K562 (cell line): Measurements from ENCODE around the gene NMRK2. TPM values are rescaled to one million over a fixed set of nuclear protein-coding genes. Genes with fewer than 3 reads are reported as not detected.

Experiments used
- ARNT ChIP-seq, 2 experiments: fragments of 450-650 bp; IDR thresholded peaks; 2 replicates each; pipeline ENCODE4 v1.6.1; 2016; ENCODE audit warnings: mild to moderate bottlenecking in 1 of 2
- CAMTA2 ChIP-seq: fragments of 250-450 bp; sonication (Bioruptor Pico); conservative IDR thresholded peaks from 2 replicates; pipeline ENCODE4 v1.5.1; 2022
- CCNT2 ChIP-seq: IDR thresholded peaks from 2 replicates; pipeline ENCODE4 v1.6.1; 2011; ENCODE audit warnings: borderline replicate concordance, low read depth, mild to moderate bottlenecking, moderate library complexity, mixed read lengths, low read length; ENCODE audit not compliant: insufficient read length; ENCODE audit errors: extremely low read depth
- CEBPB ChIP-seq: fragments of 450-650 bp; IDR thresholded peaks from 2 replicates; pipeline ENCODE4 v1.6.1; 2016; ENCODE audit warnings: missing genetic modification characterization, missing compliant biosample characterization
- CREB1 ChIP-seq, 2 experiments: sonication (generic) in 1 of 2; formaldehyde crosslinking in 1 of 2; IDR thresholded peaks; 2 replicates each; pipeline versions ENCODE4 v1.6.1 to v1.8.0; 2012 to 2022; ENCODE audit warnings: inconsistent platforms in 1 of 2, mild to moderate bottlenecking in 1 of 2, missing genetic modification reagents in 1 of 2, moderate library complexity in 1 of 2
- GABPB2 ChIP-seq: fragments of 250-450 bp; sonication (Bioruptor Pico); conservative IDR thresholded peaks from 2 replicates; pipeline ENCODE4 v1.5.1; 2021; ENCODE audit warnings: mild to moderate bottlenecking
- GTF2E2 ChIP-seq: fragments of 200-800 bp; sonication (Bioruptor generic); IDR thresholded peaks from 2 replicates; pipeline ENCODE4 v1.6.1; 2016; ENCODE audit warnings: missing genetic modification characterization, missing compliant biosample characterization
- HDAC2 ChIP-seq: fragments of 450-650 bp; IDR thresholded peaks from 2 replicates; pipeline ENCODE4 v1.6.1; 2016; ENCODE audit warnings: mild to moderate bottlenecking
- KLF13 ChIP-seq: fragments of 450-650 bp; IDR thresholded peaks from 2 replicates; pipeline ENCODE4 v1.6.1; 2016; ENCODE audit warnings: missing genetic modification characterization, low read depth, mild to moderate bottlenecking, missing compliant biosample characterization, moderate library complexity, borderline replicate concordance
- PBX2 ChIP-seq, 2 experiments: IDR thresholded peaks in 1 of 2; conservative IDR thresholded peaks in 1 of 2; 2 replicates each; pipeline ENCODE4 v1.6.1; 2016; ENCODE audit warnings: low read depth in 2 of 2, mild to moderate bottlenecking in 1 of 2, missing compliant biosample characterization in 1 of 2, missing genetic modification characterization in 1 of 2, moderate library complexity in 1 of 2
- PHTF2 ChIP-seq: fragments of 250-450 bp; sonication (Bioruptor Pico); IDR thresholded peaks from 2 replicates; pipeline ENCODE4 v1.5.0; 2021; ENCODE audit warnings: mild to moderate bottlenecking
- POLR2B ChIP-seq: fragments of 450-650 bp; IDR thresholded peaks from 2 replicates; pipeline ENCODE4 v1.6.1; 2018; ENCODE audit warnings: low read depth; ENCODE audit not compliant: partially characterized antibody
- RAD21 ChIP-seq, 2 experiments: fragments of 250-450 bp in 1 of 2; fragments of 450-650 bp in 1 of 2; sonication (Bioruptor Pico) in 1 of 2; formaldehyde crosslinking in 1 of 2; IDR thresholded peaks in 1 of 2; conservative IDR thresholded peaks in 1 of 2; 2 replicates each; pipeline versions ENCODE4 v1.4.0 to v1.8.0; 2020 to 2022; ENCODE audit warnings: mild to moderate bottlenecking in 2 of 2, moderate library complexity in 1 of 2
- TAF1 ChIP-seq: IDR thresholded peaks from 2 replicates; pipeline ENCODE4 v1.6.1; 2011; ENCODE audit warnings: mild to moderate bottlenecking, low read length, moderate library complexity; ENCODE audit not compliant: insufficient read depth, control insufficient read depth, severe bottlenecking; ENCODE audit errors: extremely low read depth
- TCFL5 ChIP-seq: fragments of 250-450 bp; sonication (Bioruptor Pico); conservative IDR thresholded peaks from 2 replicates; pipeline ENCODE4 v1.6.1; 2021; ENCODE audit warnings: mild to moderate bottlenecking, moderate library complexity, matching md5 sums
- TFAM ChIP-seq: fragments of 250-450 bp; sonication (Bioruptor Pico); conservative IDR thresholded peaks from 2 replicates; pipeline ENCODE4 v1.5.0; 2021; ENCODE audit warnings: mild to moderate bottlenecking, moderate library complexity
- TRIM25 ChIP-seq: fragments of 450-650 bp; IDR thresholded peaks from 2 replicates; pipeline ENCODE4 v1.7.0; 2016; ENCODE audit warnings: borderline replicate concordance
- ZMIZ1 ChIP-seq, 2 experiments: fragments of 150-350 bp in 1 of 2; IDR thresholded peaks; 2 replicates each; pipeline ENCODE4 v1.6.1; 2012 to 2016; ENCODE audit warnings: low read depth in 2 of 2, low read length in 2 of 2, mild to moderate bottlenecking in 1 of 2, moderate library complexity in 1 of 2
- ZNF316 ChIP-seq: fragments of 450-650 bp; IDR thresholded peaks from 2 replicates; pipeline ENCODE4 v1.6.1; 2016
- polyA plus RNA-seq, 8 experiments: library from polyadenylated mRNA; depleted of rRNA in 4 of 8; stranded (reverse) in 5 of 8; unstranded in 3 of 8; fragments of >200 nt; fragmentation: Nextera tagmentation in 2 of 8; fragmentation: Illumina TruSeq in 1 of 8; extraction: Ambion mirVana in 2 of 8; extraction: Trizol in 1 of 8; gene quantifications; 2 replicates each; pipeline versions ENCODE4 v1.2.1 to v1.2.3, GENCODE V29; 2011 to 2014; ENCODE audit warnings: inconsistent platforms in 1 of 8, missing spikeins in 1 of 8
- total RNA-seq, 7 experiments: library from RNA; depleted of rRNA in 6 of 7; stranded (reverse); fragments of >200 nt in 6 of 7; fragmentation: Illumina TruSeq in 2 of 7; extraction: Trizol in 2 of 7; gene quantifications; 2 replicates each; pipeline versions ENCODE4 v1.2.1 to v1.2.3, GENCODE V29; 2011 to 2021; ENCODE audit warnings: low replicate concordance in 1 of 7

The NMRK2 gene
- total and polyA plus RNA-seq, 9 of the 15 experiments (the other 6 are each of a cell fraction or from before 2014, with no cell fraction given), result not detected

GRCh38 chr19:3984908-3985642 is 52.2 kb downstream of the NMRK2 start, which contains the start of gene EEF2 (continued):
- TF ChIP-seq PBX2 (CRISPR knock-in tag; IDR thresholded peaks at IDR 0.05; ENCODE audit: low read depth) (no peak), PBX2 (tag; conservative IDR thresholded peaks at IDR 0.05; ENCODE audit: low read depth) (no peak), CAMTA2 (CRISPR knock-in tag) (no peak), KLF13 (peak; percentile 33; the same call in 1 of the 2 replicates), CCNT2 (peak; percentile 77), ARNT (IDR thresholded peaks at IDR 0.05) (no peak), ZMIZ1 (IDR thresholded peaks at IDR 0.05; ENCODE audit: low read depth in 2 of 2, low read length in 2 of 2) (no peak), RAD21 (CRISPR knock-in tag; conservative IDR thresholded peaks at IDR 0.05 in 1 of 2, IDR thresholded peaks at IDR 0.05 in 1 of 2) (no peak), CREB1 (IDR thresholded peaks at IDR 0.05) (peak; percentile 85), CREB1 (CRISPR knock-in tag; IDR thresholded peaks at IDR 0.05) (peak; percentile 90), HDAC2 (peak; percentile 13; the same call in 1 of the 2 replicates), CEBPB (tag) (no peak), TCFL5 (no peak), TRIM25 (no peak), GTF2E2 (tag) (peak; percentile 74; the same call in 1 of the 2 replicates), TAF1 (peak; percentile 100), PHTF2 (no peak), TFAM (CRISPR knock-in tag) (no peak), GABPB2 (CRISPR knock-in tag) (no peak), POLR2B (peak; percentile 99), ZNF316 (peak; percentile 89)
